Measurements from ENCODE around the gene GGTLC1.

- TF ChIP-seq CTCF (IDR thresholded peaks at IDR 0.05; ENCODE audit: insufficient read depth, low read length, poor library complexity, severe bottlenecking) (no peak), EZH2phosphoT487 (conservative IDR thresholded peaks at IDR 0.05; ENCODE audit: low read length) (no peak)
Observed at GRCh38 chr20:23959054-23959453, 29.5 kb downstream of the GGTLC1 start.

All from SU-DHL-6 (cell line).